ENCODE measurements around the gene SNPH.

- TF ChIP-seq TAF1 (conservative IDR thresholded peaks at IDR 0.05): no peak
- TF ChIP-seq, protein P1, sequence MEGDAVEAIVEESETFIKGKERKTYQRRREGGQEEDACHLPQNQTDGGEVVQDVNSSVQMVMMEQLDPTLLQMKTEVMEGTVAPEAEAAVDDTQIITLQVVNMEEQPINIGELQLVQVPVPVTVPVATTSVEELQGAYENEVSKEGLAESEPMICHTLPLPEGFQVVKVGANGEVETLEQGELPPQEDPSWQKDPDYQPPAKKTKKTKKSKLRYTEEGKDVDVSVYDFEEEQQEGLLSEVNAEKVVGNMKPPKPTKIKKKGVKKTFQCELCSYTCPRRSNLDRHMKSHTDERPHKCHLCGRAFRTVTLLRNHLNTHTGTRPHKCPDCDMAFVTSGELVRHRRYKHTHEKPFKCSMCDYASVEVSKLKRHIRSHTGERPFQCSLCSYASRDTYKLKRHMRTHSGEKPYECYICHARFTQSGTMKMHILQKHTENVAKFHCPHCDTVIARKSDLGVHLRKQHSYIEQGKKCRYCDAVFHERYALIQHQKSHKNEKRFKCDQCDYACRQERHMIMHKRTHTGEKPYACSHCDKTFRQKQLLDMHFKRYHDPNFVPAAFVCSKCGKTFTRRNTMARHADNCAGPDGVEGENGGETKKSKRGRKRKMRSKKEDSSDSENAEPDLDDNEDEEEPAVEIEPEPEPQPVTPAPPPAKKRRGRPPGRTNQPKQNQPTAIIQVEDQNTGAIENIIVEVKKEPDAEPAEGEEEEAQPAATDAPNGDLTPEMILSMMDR (IDR thresholded peaks at IDR 0.05; ENCODE audit: low read depth, low read length, missing input control): no peak
- TF ChIP-seq GABPA (IDR thresholded peaks at IDR 0.05 in 1 of 2, conservative IDR thresholded peaks at IDR 0.05 in 1 of 2): no peak
- no peak for TF ChIP-seq JUND (IDR thresholded peaks at IDR 0.05)
- no peak for TF ChIP-seq EGR1 (IDR thresholded peaks at IDR 0.05; ENCODE audit: low read depth in 2 of 2)
- no peak for TF ChIP-seq RAD21 (IDR thresholded peaks at IDR 0.05)
- TF ChIP-seq SP1 (IDR thresholded peaks at IDR 0.05): no peak
- no peak for TF ChIP-seq MAX (IDR thresholded peaks at IDR 0.05)
- TF ChIP-seq RXRA (IDR thresholded peaks at IDR 0.05): no peak
- TF ChIP-seq NR2F2 (IDR thresholded peaks at IDR 0.05): no peak
- TF ChIP-seq ATF3 (IDR thresholded peaks at IDR 0.05): no peak
- no peak for TF ChIP-seq HNF4G (IDR thresholded peaks at IDR 0.05)
Measured at GRCh38 chr20:1229541-1229940, 36.6 kb upstream of the SNPH start.

All from liver (tissue), 3 donors.